SK-N-SH (cell line): ENCODE results near the gene TBL2. TPM values are rescaled to one million over a fixed set of nuclear protein-coding genes. Genes with fewer than 3 reads are reported as not detected.

Experiments
- CTCF ChIA-PET: fragments of 300-600, 350-600 bp; formaldehyde crosslinking; extraction: SDS; loops from one replicate; lab custom pipeline; 2021; lab: Yijun Ruan, JAX
- POLR2A ChIA-PET: fragments of 350-600 bp; sonication (Branson Sonifier 250); formaldehyde crosslinking; extraction: SDS; loops from one replicate; lab custom pipeline; 2020; ENCODE audit warnings: antibody characterized with exemption, inconsistent platforms; lab: Yijun Ruan, JAX
- DNase-seq: peaks from one replicate; pipeline ENCODE4 v3.0.0; 2012
- H2AFZ ChIP-seq: fragments of 200-600 bp; sonication (generic); 2 replicates; pipeline ENCODE4 v1.8.1; 2016; ENCODE audit warnings: antibody characterized with exemption, mild to moderate bottlenecking, low read depth
- H3F3A ChIP-seq: fragments of 200-600 bp; sonication (generic); replicated peaks from 2 replicates; pipeline ENCODE3; 2016; ENCODE audit warnings: antibody characterized with exemption, mild to moderate bottlenecking; ENCODE audit not compliant: insufficient read depth
- H3K27ac ChIP-seq, 2 experiments: fragments of 200-500 bp in 1 of 2; fragments of 200-600 bp in 1 of 2; sonication (Bioruptor generic) in 1 of 2; sonication (generic), shearing (Covaris generic) in 1 of 2; 2 replicates each; pipeline versions ENCODE4 v1.5.1 to v1.6.1; 2014 to 2016; ENCODE audit warnings: low read depth in 2 of 2, inconsistent platforms in 1 of 2, low read length in 1 of 2, mild to moderate bottlenecking in 1 of 2, mixed read lengths in 1 of 2
- H3K27me3 ChIP-seq: fragments of 200-600 bp; sonication (generic), shearing (Covaris generic); 2 replicates; pipeline ENCODE4 v1.6.1; 2016; ENCODE audit warnings: mixed run types; ENCODE audit not compliant: insufficient read depth
- H3K36me3 ChIP-seq, 2 experiments: fragments of 200-500 bp in 1 of 2; fragments of 200-600 bp in 1 of 2; sonication (Bioruptor generic) in 1 of 2; sonication (generic) in 1 of 2; replicated peaks in 1 of 2; 2 replicates each; pipeline versions ENCODE3 to v1.5.1; 2014 to 2016; ENCODE audit warnings: low read length in 1 of 2, mild to moderate bottlenecking in 1 of 2; ENCODE audit not compliant: insufficient read depth in 2 of 2, control insufficient read depth in 1 of 2
- H3K4me1 ChIP-seq, 2 experiments: fragments of 200-500 bp in 1 of 2; fragments of 200-600 bp in 1 of 2; sonication (Bioruptor generic) in 1 of 2; sonication (generic), shearing (Covaris generic) in 1 of 2; 2 replicates each; pipeline versions ENCODE4 v1.5.1 to v1.6.1; 2014 to 2016; ENCODE audit warnings: low read depth in 1 of 2, low read length in 1 of 2, mixed run types in 1 of 2; ENCODE audit not compliant: insufficient read depth in 2 of 2, control insufficient read depth in 1 of 2
- H3K4me2 ChIP-seq: fragments of 200-600 bp; sonication (generic), shearing (Covaris generic); 2 replicates; pipeline ENCODE4 v1.6.1; 2017; ENCODE audit warnings: mixed run types
- H3K4me3 ChIP-seq, 2 experiments: fragments of 200-500 bp in 1 of 2; fragments of 200-600 bp in 1 of 2; sonication (Bioruptor generic) in 1 of 2; sonication (generic), shearing (Covaris generic) in 1 of 2; 2 replicates each; pipeline versions ENCODE4 v1.5.1 to v1.8.1; 2014 to 2016; ENCODE audit warnings: low read depth in 2 of 2, inconsistent platforms in 1 of 2, low read length in 1 of 2, mild to moderate bottlenecking in 1 of 2, mixed read lengths in 1 of 2, moderate library complexity in 1 of 2
- H3K79me2 ChIP-seq: fragments of 200-600 bp; sonication (generic); 2 replicates; pipeline ENCODE4 v1.8.1; 2017; ENCODE audit warnings: mild to moderate bottlenecking; ENCODE audit not compliant: insufficient read depth
- H3K9ac ChIP-seq: fragments of 200-600 bp; sonication (generic); 2 replicates; pipeline ENCODE4 v1.6.1; 2017; ENCODE audit warnings: mixed run types
- H3K9me2 ChIP-seq: fragments of 200-600 bp; sonication (generic); 2 replicates; pipeline ENCODE4 v1.6.1; 2017; ENCODE audit warnings: mixed run types
- H3K9me3 ChIP-seq: fragments of 200-600 bp; sonication (generic); 2 replicates; pipeline ENCODE4 v1.6.1; 2017; ENCODE audit warnings: mixed run types, mild to moderate bottlenecking, moderate library complexity
- H4K20me1 ChIP-seq: fragments of 200-600 bp; sonication (generic); 2 replicates; pipeline ENCODE4 v1.6.1; 2017; ENCODE audit warnings: mild to moderate bottlenecking, mixed run types; ENCODE audit not compliant: insufficient read depth
- CHD2 ChIP-seq: fragments of 150-350 bp; IDR thresholded peaks from 2 replicates; pipeline ENCODE4 v1.6.1; 2018; ENCODE audit warnings: low read length; ENCODE audit not compliant: partially characterized antibody
- CTCF ChIP-seq: fragments of 200-600 bp; sonication (generic); IDR thresholded peaks from 2 replicates; pipeline ENCODE4 v1.6.1; 2017; ENCODE audit warnings: antibody characterized with exemption, mild to moderate bottlenecking, moderate library complexity
- ELF1 ChIP-seq: IDR thresholded peaks from 2 replicates; pipeline ENCODE4 v1.4.0; 2012
- EZH2phosphoT487 ChIP-seq: fragments of 200-600 bp; sonication (generic); IDR thresholded peaks from 2 replicates; pipeline ENCODE4 v1.6.1; 2017; ENCODE audit warnings: low read depth, mixed run types, mild to moderate bottlenecking, antibody characterized with exemption, moderate library complexity, borderline replicate concordance
- FOSL2 ChIP-seq: IDR thresholded peaks from 2 replicates; pipeline ENCODE4 v1.4.0; 2012; ENCODE audit warnings: low read depth, mild to moderate bottlenecking, moderate library complexity, borderline replicate concordance
- FOXM1 ChIP-seq: IDR thresholded peaks from 2 replicates; pipeline ENCODE4 v1.4.0; 2012; ENCODE audit warnings: low read depth, mild to moderate bottlenecking
- GATA2 ChIP-seq: sonication (generic); formaldehyde crosslinking; IDR thresholded peaks from 2 replicates; pipeline ENCODE4 v1.5.0; 2020; ENCODE audit warnings: mild to moderate bottlenecking, missing genetic modification reagents
- JUND ChIP-seq: IDR thresholded peaks from 2 replicates; pipeline ENCODE4 v1.4.0; 2012
- MEF2A ChIP-seq: IDR thresholded peaks from 2 replicates; pipeline ENCODE4 v1.4.0; 2012; ENCODE audit warnings: low read depth, borderline replicate concordance
- MXI1 ChIP-seq: IDR thresholded peaks from 2 replicates; pipeline ENCODE4 v1.6.1; 2012; ENCODE audit warnings: mild to moderate bottlenecking, low read depth, low read length, improper control_type of control experiment
- NRF1 ChIP-seq: IDR thresholded peaks from 2 replicates; pipeline ENCODE4 v1.6.1; 2012; ENCODE audit warnings: low read depth, mild to moderate bottlenecking, low read length
- RAD21 ChIP-seq: IDR thresholded peaks from 2 replicates; pipeline ENCODE4 v1.6.1; 2012; ENCODE audit warnings: mild to moderate bottlenecking, low read length
- RCOR1 ChIP-seq: fragments of 150-350 bp; IDR thresholded peaks from 2 replicates; pipeline ENCODE4 v1.6.1; 2017; ENCODE audit warnings: antibody characterized with exemption, low read length
- REST ChIP-seq: IDR thresholded peaks from 2 replicates; pipeline ENCODE4 v1.6.1; 2012; ENCODE audit warnings: mild to moderate bottlenecking, low read depth, low read length, moderate library complexity
- RFX5 ChIP-seq: IDR thresholded peaks from 2 replicates; pipeline ENCODE4 v1.6.1; 2012; ENCODE audit warnings: mild to moderate bottlenecking, improper control_type of control experiment, low read length
- RXRA ChIP-seq: IDR thresholded peaks from 2 replicates; pipeline ENCODE4 v1.4.0; 2012; ENCODE audit warnings: low read depth, mild to moderate bottlenecking, borderline replicate concordance
- SIN3A ChIP-seq: IDR thresholded peaks from 2 replicates; pipeline ENCODE4 v1.6.1; 2012; ENCODE audit warnings: low read depth, mild to moderate bottlenecking, low read length, moderate library complexity, borderline replicate concordance
- SMC3 ChIP-seq: IDR thresholded peaks from 2 replicates; pipeline ENCODE4 v1.6.1; 2012; ENCODE audit warnings: low read depth, low read length, improper control_type of control experiment
- TCF12 ChIP-seq: IDR thresholded peaks from 2 replicates; pipeline ENCODE4 v1.4.0; 2012
- TEAD4 ChIP-seq: IDR thresholded peaks from 2 replicates; pipeline ENCODE4 v1.4.0; 2012; ENCODE audit warnings: mild to moderate bottlenecking, borderline replicate concordance; ENCODE audit not compliant: insufficient read depth
- YY1 ChIP-seq: IDR thresholded peaks from 2 replicates; pipeline ENCODE4 v1.4.0; 2012; ENCODE audit warnings: low read depth, mild to moderate bottlenecking
- ZBTB33 ChIP-seq: IDR thresholded peaks from 2 replicates; pipeline ENCODE4 v1.4.0; 2012; ENCODE audit warnings: low read depth, borderline replicate concordance
- WGBS: methylation state at CpG from one replicate; pipeline ENCODE4 v1.1.6; 2017; ENCODE audit warnings: low lambda C conversion rate; 5-methylcytosine and 5-hydroxymethylcytosine counted together
- polyA plus RNA-seq, 3 experiments: library from polyadenylated mRNA; depleted of rRNA; stranded (reverse); fragments of >200 nt; gene quantifications; 2 replicates each; pipeline ENCODE4 v1.2.3, GENCODE V29; 2012

TBL2 gene
- polyA plus RNA-seq, 1 of the 3 experiments (the other 2 are of a cell fraction): 63.6 TPM

- Histone ChIP-seq H2AFZ (no peak overlapping the region), H3K9me3 (no peaks in the 10 kb centered on the region), H3K36me3 (peaks cover 55 to 70% of the 10 kb centered on the region in 2 experiments), H3K4me3 (no peak overlapping the region), H3K79me2 (peaks cover 34% of the 10 kb centered on the region), H3K9me2 (no peaks in the 10 kb centered on the region), H3F3A (peaks cover 24% of the 10 kb centered on the region), H3K27ac (no peak overlapping the region), H3K4me2 (no peak overlapping the region), H3K4me1 (no peaks in the 10 kb centered on the region), H3K9ac (no peak overlapping the region), H3K27me3 (no peaks in the 10 kb centered on the region), H4K20me1 (peaks cover 26% of the 10 kb centered on the region)
- WGBS: 96% methylated on average over 10 of the region's 10 CpGs
- ChIA-PET CTCF (no interaction called here), POLR2A (no interaction called here)
- no peak for DNase-seq
- TF ChIP-seq YY1: no peak
- no peak for TF ChIP-seq CTCF
- no peak for TF ChIP-seq TCF12
- TF ChIP-seq RCOR1: no peak
- TF ChIP-seq ZBTB33: no peak
- no peak for TF ChIP-seq RFX5
- no peak for TF ChIP-seq MEF2A
- no peak for TF ChIP-seq ELF1
- TF ChIP-seq CHD2: no peak
- TF ChIP-seq RAD21: no peak
- no peak for TF ChIP-seq JUND
- no peak for TF ChIP-seq FOSL2
- TF ChIP-seq RXRA: no peak
Measured at GRCh38 chr7:73570977-73571376, 7.4 kb downstream of the TBL2 start.

- Histone ChIP-seq H3K9ac (no peak overlapping the region), H3F3A (peaks cover 24% of the 10 kb centered on the region), H3K4me2 (no peak overlapping the region), H3K27ac (no peak overlapping the region)
- TF ChIP-seq CHD2 (no peak), RFX5 (no peak), MEF2A (no peak), GATA2 (CRISPR knock-in tag) (no peak), REST (no peak), FOSL2 (no peak), TCF12 (no peak), TEAD4 (no peak), SMC3 (no peak), MXI1 (no peak), NRF1 (no peak), FOXM1 (no peak), SIN3A (no peak), EZH2phosphoT487 (no peak)
- TF ChIP-seq, all 33 proteins: peak for 0
- ChIA-PET POLR2A (no interaction called here), CTCF (no interaction called here)
- Histone ChIP-seq H3K9me2 (no peaks in the 10 kb centered on the region), H3K9me3 (no peaks in the 10 kb centered on the region), H3K79me2 (peaks cover 30% of the 10 kb centered on the region), H4K20me1 (peaks cover 24% of the 10 kb centered on the region), H3K36me3 (peaks cover 55 to 65% of the 10 kb centered on the region in 2 experiments), H3K4me3 (no peak overlapping the region), H3K4me1 (no peaks in the 10 kb centered on the region), H2AFZ (no peak overlapping the region), H3K27me3 (no peaks in the 10 kb centered on the region)
- 96% methylated on average over 22 of the region's 22 CpGs for WGBS
- no peak for DNase-seq
Measured at GRCh38 chr7:73570521-73570920, 7.9 kb downstream of the TBL2 start.
